GM23338 (cell line): Measurements from ENCODE around the gene UCN3. TPM values are rescaled to one million over a fixed set of nuclear protein-coding genes. Genes with fewer than 3 reads are reported as not detected.
A peak's percentile ranks its signal among the peaks of the same experiment; 100 is the strongest.

Source experiments
- ATAC-seq: fragments of 200-7000 bp; cut with Tn5 transposase; 3 replicates; pipeline ENCODE4 v1.9.1; 2020
- DNase-seq: peaks from one replicate; pipeline ENCODE4 v3.0.0-alpha.2; 2015; ENCODE audit warnings: low spot score
- H2AFZ ChIP-seq: fragments of 200-600 bp; sonication (generic); 2 replicates; pipeline ENCODE4 v1.8.0; 2016; ENCODE audit warnings: antibody characterized with exemption, mild to moderate bottlenecking, moderate library complexity
- H3F3A ChIP-seq: fragments of 200-600 bp; sonication (generic); replicated peaks from 2 replicates; pipeline ENCODE4 v1.8.0; 2017; ENCODE audit warnings: antibody characterized with exemption, mixed run types, low read depth
- H3K27ac ChIP-seq: fragments of 200-600 bp; sonication (generic); 2 replicates; pipeline ENCODE4 v1.6.1; 2016; ENCODE audit warnings: low read depth
- H3K27me3 ChIP-seq: fragments of 200-600 bp; sonication (generic); 2 replicates; pipeline ENCODE4 v1.8.0; 2016; ENCODE audit warnings: mild to moderate bottlenecking, mixed run types, moderate library complexity; ENCODE audit not compliant: insufficient read depth
- H3K36me3 ChIP-seq: fragments of 200-600 bp; sonication (generic); 2 replicates; pipeline ENCODE4 v1.8.0; 2016; ENCODE audit warnings: mild to moderate bottlenecking; ENCODE audit not compliant: insufficient read depth
- H3K4me1 ChIP-seq: fragments of 200-600 bp; sonication (generic); 2 replicates; pipeline ENCODE4 v1.8.0; 2016; ENCODE audit warnings: mild to moderate bottlenecking, moderate library complexity; ENCODE audit not compliant: insufficient read depth
- H3K4me2 ChIP-seq: fragments of 200-600 bp; sonication (generic); 2 replicates; pipeline ENCODE4 v1.7.1; 2017; ENCODE audit warnings: mixed run types
- H3K4me3 ChIP-seq: fragments of 200-600 bp; sonication (generic); 2 replicates; pipeline ENCODE4 v1.6.1; 2016; ENCODE audit warnings: mixed run types
- H3K79me2 ChIP-seq: fragments of 200-600 bp; sonication (generic); replicated peaks from 2 replicates; pipeline ENCODE4 v1.8.0; 2017; ENCODE audit warnings: mild to moderate bottlenecking; ENCODE audit not compliant: insufficient read depth
- H3K9me2 ChIP-seq: fragments of 200-600 bp; sonication (generic); 2 replicates; pipeline ENCODE4 v1.8.0; 2017; ENCODE audit not compliant: insufficient read depth
- H4K20me1 ChIP-seq: fragments of 200-600 bp; sonication (generic); replicated peaks from 2 replicates; pipeline ENCODE4 v1.8.0; 2017; ENCODE audit warnings: mild to moderate bottlenecking; ENCODE audit not compliant: insufficient read depth
- H3K27ac Mint-ChIP-seq: 2 replicates; pipeline ENCODE4 v1.8.0; 2020; ENCODE audit warnings: inconsistent platforms, mild to moderate bottlenecking, moderate library complexity, mixed read lengths
- H3K27me3 Mint-ChIP-seq: 3 replicates; pipeline ENCODE4 v1.8.0; 2022; ENCODE audit warnings: low read depth, mild to moderate bottlenecking, moderate library complexity, mixed read lengths, inconsistent platforms; ENCODE audit not compliant: insufficient read depth, poor library complexity
- H3K36me3 Mint-ChIP-seq: 3 replicates; pipeline ENCODE4 v1.8.0; 2021; ENCODE audit warnings: low read depth, mild to moderate bottlenecking, inconsistent platforms, moderate library complexity, mixed read lengths
- H3K4me1 Mint-ChIP-seq: 3 replicates; pipeline ENCODE4 v1.8.0; 2020; ENCODE audit warnings: mild to moderate bottlenecking, inconsistent platforms, mixed read lengths
- H3K4me3 Mint-ChIP-seq: 3 replicates; pipeline ENCODE4 v1.8.0; 2021; ENCODE audit warnings: moderate library complexity, mild to moderate bottlenecking, inconsistent platforms, mixed read lengths
- H3K9me3 Mint-ChIP-seq: 3 replicates; pipeline ENCODE4 v1.8.0; 2020; ENCODE audit warnings: moderate library complexity, mild to moderate bottlenecking, inconsistent platforms, mixed read lengths
- CREB1 ChIP-seq: fragments of 250-450 bp; sonication (Bioruptor Pico); IDR thresholded peaks from 2 replicates; pipeline ENCODE4 v1.5.0; 2020; ENCODE audit warnings: low read depth, mild to moderate bottlenecking, moderate library complexity
- CTCF ChIP-seq, 2 experiments: fragments of 200-600 bp in 1 of 2; sonication (generic) in 1 of 2; conservative IDR thresholded peaks; 2 replicates each; pipeline versions ENCODE4 v1.5.1 to v1.6.1; 2016 to 2017; ENCODE audit warnings: antibody characterized with exemption in 2 of 2, low read depth in 2 of 2, mild to moderate bottlenecking in 2 of 2, moderate library complexity in 1 of 2
- ETS1 ChIP-seq: IDR thresholded peaks from 2 replicates; pipeline ENCODE4 v1.6.1; 2016; ENCODE audit warnings: antibody characterized with exemption
- EZH2 ChIP-seq: fragments of 200-600 bp; sonication (generic); IDR thresholded peaks from one replicate; pipeline ENCODE4 v1.8.0; 2017; ENCODE audit warnings: antibody characterized with exemption, mild to moderate bottlenecking, low read depth; ENCODE audit not compliant: unreplicated experiment
- EZH2phosphoT487 ChIP-seq: fragments of 200-600 bp; sonication (generic); IDR thresholded peaks from one replicate; pipeline ENCODE4 v1.8.1; 2018; ENCODE audit warnings: antibody characterized with exemption; ENCODE audit not compliant: unreplicated experiment
- NANOG ChIP-seq: IDR thresholded peaks from 2 replicates; pipeline ENCODE4 v1.6.1; 2016; ENCODE audit warnings: antibody characterized with exemption, borderline replicate concordance
- POLR2AphosphoS5 ChIP-seq: IDR thresholded peaks from 2 replicates; pipeline ENCODE4 v1.6.1; 2016; ENCODE audit warnings: antibody characterized with exemption, low read depth
- STAT1 ChIP-seq: IDR thresholded peaks from one replicate; pipeline ENCODE4 v1.6.1; 2016; ENCODE audit warnings: antibody characterized with exemption; ENCODE audit not compliant: unreplicated experiment
- ZNF114 ChIP-seq: fragments of 250-450 bp; sonication (Bioruptor Pico); IDR thresholded peaks from 2 replicates; pipeline ENCODE4 v1.5.0; 2020; ENCODE audit warnings: mild to moderate bottlenecking, moderate library complexity
- ZNF331 ChIP-seq: fragments of 250-450 bp; sonication (Bioruptor Pico); IDR thresholded peaks from 2 replicates; pipeline ENCODE4 v1.5.0; 2020; ENCODE audit warnings: low read depth, mild to moderate bottlenecking, moderate library complexity
- polyA plus RNA-seq: library from polyadenylated mRNA; unstranded; fragments of >200 nt; fragmentation: Nextera tagmentation; extraction: Ambion mirVana; gene quantifications from 2 replicates; pipeline ENCODE4 v1.2.1, GENCODE V29; 2016
- total RNA-seq: library from RNA; depleted of rRNA; stranded (reverse); fragments of >200 nt; shearing (Covaris generic); gene quantifications from 2 replicates; pipeline ENCODE4 v1.2.3, GENCODE V29; 2014

Gene UCN3
- total and polyA plus RNA-seq, 2 experiments from 2014 or later = not detected

GRCh38 chr10:5400468-5401240 lies 35.9 kb downstream of the UCN3 start (continued):
- TF ChIP-seq ETS1 (no peak), STAT1 (no peak), ZNF114 (CRISPR knock-in tag) (no peak), NANOG (no peak), CTCF (conservative IDR thresholded peaks at IDR 0.05; ENCODE audit: low read depth in 2 of 2) (no peak), ZNF331 (CRISPR knock-in tag) (no peak), EZH2phosphoT487 (no peak)

- Histone ChIP-seq H3K4me2 (no peak overlapping the region), H4K20me1 (no peaks in the 10 kb centered on the region), H3K4me1 (no peaks in the 10 kb centered on the region), H3K27me3 (no peaks in the 10 kb centered on the region), H3F3A (no peaks in the 10 kb centered on the region), H3K79me2 (no peaks in the 10 kb centered on the region), H3K4me3 (no peak overlapping the region), H3K36me3 (no peaks in the 10 kb centered on the region; the same call in 1 of the 2 replicates), H3K27ac (no peak overlapping the region), H3K9me2 (peaks cover 4% of the 10 kb centered on the region; the same call in 1 of the 2 replicates), H2AFZ (no peak overlapping the region)
- peaks cover 11% of the 10 kb centered on the region; the same call in 2 of the 3 replicates for H3K36me3 Mint-ChIP-seq
- TF ChIP-seq STAT1 = no peak
- ATAC-seq (no peak), DNase-seq (no peak)
- H3K9me3 Mint-ChIP-seq = peaks cover 16% of the 10 kb centered on the region
- no peaks in the 10 kb centered on the region for H3K27me3 Mint-ChIP-seq
- no peak overlapping the region for H3K27ac Mint-ChIP-seq
- no peak overlapping the region for H3K4me3 Mint-ChIP-seq
- no peaks in the 10 kb centered on the region for H3K4me1 Mint-ChIP-seq
Measured at GRCh38 chr10:5402798-5403197, 38.0 kb downstream of the UCN3 start.

DNA sequence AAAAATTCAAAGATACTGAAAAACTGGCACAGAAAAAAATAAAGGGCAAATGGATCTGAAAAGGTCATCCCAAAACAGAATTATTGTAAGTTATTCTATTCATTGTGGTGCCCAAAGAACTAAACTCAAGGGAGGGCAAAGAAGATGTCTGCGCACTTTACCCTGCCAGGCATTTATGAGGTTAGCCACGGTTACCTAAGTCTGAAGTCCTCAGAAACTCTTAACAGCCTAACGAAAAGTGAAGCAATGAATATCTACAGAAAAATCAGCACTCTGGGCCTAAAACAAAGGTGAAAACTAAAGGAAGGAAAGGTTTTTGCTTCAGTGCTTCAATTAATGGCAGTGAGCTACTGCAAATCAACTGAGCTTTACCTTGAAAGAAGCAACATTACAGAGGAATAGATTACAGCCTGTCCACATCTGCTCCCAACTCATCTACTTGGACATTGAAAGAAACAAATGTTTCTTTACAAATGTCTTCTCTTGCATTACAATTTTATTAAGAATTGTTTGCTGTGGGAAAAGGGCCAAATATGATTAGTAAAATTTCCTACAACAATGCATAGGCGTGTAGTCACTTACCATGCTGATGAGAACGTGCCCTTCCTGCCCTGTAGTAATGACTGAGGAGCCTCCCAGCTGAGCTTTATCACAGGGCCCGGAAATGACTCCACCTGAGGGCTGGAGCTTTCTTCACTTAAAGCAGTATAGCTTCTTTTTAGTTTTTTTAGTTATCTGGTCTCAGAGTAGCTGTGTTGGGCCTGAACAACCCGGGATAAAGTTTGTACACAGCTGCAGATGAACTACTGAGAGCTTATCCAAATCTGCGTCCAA lies 39.7 kb downstream of the UCN3 start, which contains the start of gene TUBAL3:
TUBAL3 (minus strand) TSS at position 621 of the 834 bp plus-strand sequence; CDS start at position 585, 36 bp downstream.
- ATAC-seq (no peak), DNase-seq (no peak)
- peak within 1 kb of the TSS; percentile 76 for H2AFZ ChIP-seq
- H3K4me2 ChIP-seq = no peak within 1 kb of the TSS
- H3K4me3 ChIP-seq = no peak within 1 kb of the TSS
- H3K4me3 Mint-ChIP-seq = no peak within 1 kb of the TSS
- no peaks in the 10 kb centered on the region for H3K27me3 ChIP-seq
- H3K4me1 ChIP-seq = no peaks in the 10 kb centered on the region
- peaks cover 23% of the 10 kb centered on the region for H3K9me3 Mint-ChIP-seq
- H3K27ac ChIP-seq = no peak within 1 kb of the TSS
- H3F3A ChIP-seq = no peaks in the 10 kb centered on the region
- no peak within 1 kb of the TSS for H3K27ac Mint-ChIP-seq
- H3K36me3 Mint-ChIP-seq = peaks cover 15% of the 10 kb centered on the region; the same call in 2 of the 3 replicates
- no peaks in the 10 kb centered on the region for H3K4me1 Mint-ChIP-seq
- no peaks in the 10 kb centered on the region for H3K79me2 ChIP-seq
- H4K20me1 ChIP-seq = no peaks in the 10 kb centered on the region
- H3K36me3 ChIP-seq = no peaks in the 10 kb centered on the region; the same call in 1 of the 2 replicates
- no peaks in the 10 kb centered on the region for H3K27me3 Mint-ChIP-seq
- H3K9me2 ChIP-seq = peaks cover 4% of the 10 kb centered on the region; the same call in 1 of the 2 replicates
- TF ChIP-seq POLR2AphosphoS5 = no peak
- TF ChIP-seq ETS1 = no peak
- TF ChIP-seq NANOG = no peak
- TF ChIP-seq ZNF331 (CRISPR knock-in tag) = no peak
- TF ChIP-seq ZNF114 (CRISPR knock-in tag) = no peak
- no peak for TF ChIP-seq CREB1 (CRISPR knock-in tag)
- TF ChIP-seq CTCF (conservative IDR thresholded peaks at IDR 0.05; ENCODE audit: low read depth in 2 of 2) = no peak
- no peak for TF ChIP-seq EZH2
